ENCODE results near the gene DCLRE1B.
"Not testable (repeated sequence)": the region's sequence is repeated elsewhere in the genome, so short reads cannot be mapped to it uniquely, and the experiment has no call there.

Gene DCLRE1B

DNA sequence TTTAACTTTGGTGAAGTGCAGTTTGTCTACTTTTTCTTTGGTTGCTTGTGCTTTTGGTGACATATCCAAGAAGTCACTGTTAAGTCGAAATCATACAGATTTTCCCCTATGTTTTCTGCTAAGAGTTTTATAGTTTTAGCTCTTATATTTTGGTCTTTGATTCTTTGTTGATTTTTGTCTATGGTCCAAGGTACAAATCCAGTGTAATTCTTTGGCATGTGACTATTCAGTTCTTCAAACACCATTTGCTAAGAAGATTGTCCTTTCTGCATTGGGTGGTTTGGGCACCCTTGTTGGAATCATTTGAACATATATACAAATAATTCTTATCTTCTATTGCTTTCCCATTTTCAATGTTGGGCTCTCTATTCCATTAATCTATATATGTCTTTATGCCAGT lies 40.2 kb downstream of the DCLRE1B start:
- TF ChIP-seq, protein P1, sequence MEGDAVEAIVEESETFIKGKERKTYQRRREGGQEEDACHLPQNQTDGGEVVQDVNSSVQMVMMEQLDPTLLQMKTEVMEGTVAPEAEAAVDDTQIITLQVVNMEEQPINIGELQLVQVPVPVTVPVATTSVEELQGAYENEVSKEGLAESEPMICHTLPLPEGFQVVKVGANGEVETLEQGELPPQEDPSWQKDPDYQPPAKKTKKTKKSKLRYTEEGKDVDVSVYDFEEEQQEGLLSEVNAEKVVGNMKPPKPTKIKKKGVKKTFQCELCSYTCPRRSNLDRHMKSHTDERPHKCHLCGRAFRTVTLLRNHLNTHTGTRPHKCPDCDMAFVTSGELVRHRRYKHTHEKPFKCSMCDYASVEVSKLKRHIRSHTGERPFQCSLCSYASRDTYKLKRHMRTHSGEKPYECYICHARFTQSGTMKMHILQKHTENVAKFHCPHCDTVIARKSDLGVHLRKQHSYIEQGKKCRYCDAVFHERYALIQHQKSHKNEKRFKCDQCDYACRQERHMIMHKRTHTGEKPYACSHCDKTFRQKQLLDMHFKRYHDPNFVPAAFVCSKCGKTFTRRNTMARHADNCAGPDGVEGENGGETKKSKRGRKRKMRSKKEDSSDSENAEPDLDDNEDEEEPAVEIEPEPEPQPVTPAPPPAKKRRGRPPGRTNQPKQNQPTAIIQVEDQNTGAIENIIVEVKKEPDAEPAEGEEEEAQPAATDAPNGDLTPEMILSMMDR (IDR thresholded peaks at IDR 0.05; ENCODE audit: low read depth, low read length, missing control alignments) = no peak
- no peak overlapping the region for H3K4me3 ChIP-seq (replicated peaks; ENCODE audit: low read depth, low read length)
- DNase-seq (ENCODE audit: extremely low read depth, low read depth) = no peak

DNA sequence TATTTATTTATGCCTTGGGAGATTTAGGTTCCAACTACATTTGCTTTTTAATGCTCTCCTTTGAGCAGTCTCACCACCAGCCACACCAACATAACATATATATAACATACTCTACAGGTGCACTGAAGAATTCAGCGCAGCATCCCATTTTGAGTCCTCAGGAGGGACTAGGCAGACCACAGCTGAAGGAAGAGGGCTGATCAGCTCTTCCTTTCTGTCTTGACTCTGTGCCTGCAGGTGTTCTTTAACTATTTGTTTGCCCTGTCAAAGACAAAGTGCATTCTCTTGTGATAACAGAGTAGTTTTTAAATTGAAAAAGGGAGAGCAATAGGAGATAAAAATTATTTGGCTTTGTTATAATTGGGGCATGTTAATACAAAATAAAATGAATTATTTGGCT lies 41.0 kb downstream of the DCLRE1B start:
- no peak for DNase-seq (ENCODE audit: extremely low read depth, low read depth)
- no peak overlapping the region for H3K4me3 ChIP-seq (replicated peaks; ENCODE audit: low read depth, low read length)
- TF ChIP-seq, protein P1 (IDR thresholded peaks at IDR 0.05; ENCODE audit: low read depth, low read length, missing control alignments) = no peak

DNA sequence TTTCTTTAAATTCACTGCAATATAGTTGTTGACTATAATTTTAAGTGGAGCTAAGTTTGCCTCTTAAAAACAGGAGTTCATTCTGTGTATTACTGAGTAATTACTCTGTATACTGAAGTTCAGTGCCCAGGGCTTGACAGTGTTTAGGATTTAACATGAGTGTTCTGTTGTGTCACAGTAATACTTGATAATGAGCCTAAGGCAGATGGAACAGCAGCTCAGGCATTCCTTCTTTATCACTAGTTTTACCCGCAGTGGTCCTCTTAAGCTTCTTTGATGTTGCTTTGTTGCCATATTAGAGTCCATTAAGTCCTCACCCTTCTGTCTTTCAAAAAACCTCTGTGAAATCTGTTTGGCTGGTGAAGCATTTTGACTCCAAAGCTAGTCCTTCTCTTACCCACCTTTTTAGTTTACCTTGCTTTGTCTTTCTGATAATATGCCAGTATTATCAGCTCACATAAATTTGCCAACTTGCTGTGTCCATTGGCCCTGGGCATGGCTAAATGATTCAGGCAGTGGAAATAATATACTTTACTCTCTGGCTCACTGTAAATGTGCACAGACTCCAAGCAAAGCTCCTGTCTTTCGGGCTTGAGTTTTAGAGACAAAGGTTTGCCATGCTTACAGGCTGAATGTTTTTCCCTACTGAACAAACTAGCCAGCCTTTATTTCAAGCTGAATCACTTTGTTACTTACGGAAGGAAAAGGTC lies 41.7 kb downstream of the DCLRE1B start:
- TF ChIP-seq, protein P1 (IDR thresholded peaks at IDR 0.05; ENCODE audit: low read depth, low read length, missing control alignments) = no peak
- DNase-seq (ENCODE audit: extremely low read depth, low read depth) = no peak
- H3K4me3 ChIP-seq (replicated peaks; ENCODE audit: low read depth, low read length) = no peak overlapping the region

DNA sequence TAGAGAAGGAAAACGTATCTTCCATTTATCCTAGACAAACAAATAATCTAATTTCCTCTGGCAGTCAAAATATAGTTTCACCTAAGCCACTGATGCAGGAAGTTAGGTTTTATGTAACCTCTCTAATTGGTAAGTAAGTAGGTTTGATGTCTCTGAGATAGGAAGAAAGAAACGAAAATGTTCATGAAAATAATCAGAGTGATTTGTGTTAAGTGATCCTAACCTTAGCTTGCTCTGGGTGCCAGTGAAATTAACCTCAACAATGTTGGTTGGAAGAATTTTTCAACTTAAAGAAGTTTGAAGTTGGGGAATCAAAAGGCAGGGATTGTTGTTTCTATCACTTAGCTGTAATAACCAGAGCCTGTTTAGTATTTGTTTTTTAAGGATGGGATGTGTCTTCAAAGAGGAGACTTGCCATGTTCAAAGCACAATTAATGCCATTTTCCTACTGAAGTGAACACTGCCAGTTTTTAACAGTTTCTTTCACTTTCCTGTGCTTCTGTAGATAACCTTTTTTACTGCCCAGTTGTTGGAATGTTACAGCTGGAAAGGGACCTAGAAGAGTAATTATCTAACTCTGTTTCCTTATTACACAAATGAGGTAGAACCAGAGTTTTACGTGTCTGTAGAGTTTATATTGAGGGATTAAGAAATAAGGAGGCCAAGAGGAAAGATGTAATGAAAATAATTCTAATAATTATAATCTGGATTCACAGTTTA lies 42.4 kb downstream of the DCLRE1B start:
- TF ChIP-seq, protein P1 (IDR thresholded peaks at IDR 0.05; ENCODE audit: low read depth, low read length, missing control alignments) = no peak
- DNase-seq (ENCODE audit: extremely low read depth, low read depth) = no peak
- H3K4me3 ChIP-seq (replicated peaks; ENCODE audit: low read depth, low read length) = no peak overlapping the region

- DNase-seq (ENCODE audit: extremely low read depth, low read depth); H3K4me3 ChIP-seq (replicated peaks; ENCODE audit: low read depth, low read length): not testable (repeated sequence)
Measured at GRCh38 chr1:113948151-113948550, 43.0 kb downstream of the DCLRE1B start.

DNA sequence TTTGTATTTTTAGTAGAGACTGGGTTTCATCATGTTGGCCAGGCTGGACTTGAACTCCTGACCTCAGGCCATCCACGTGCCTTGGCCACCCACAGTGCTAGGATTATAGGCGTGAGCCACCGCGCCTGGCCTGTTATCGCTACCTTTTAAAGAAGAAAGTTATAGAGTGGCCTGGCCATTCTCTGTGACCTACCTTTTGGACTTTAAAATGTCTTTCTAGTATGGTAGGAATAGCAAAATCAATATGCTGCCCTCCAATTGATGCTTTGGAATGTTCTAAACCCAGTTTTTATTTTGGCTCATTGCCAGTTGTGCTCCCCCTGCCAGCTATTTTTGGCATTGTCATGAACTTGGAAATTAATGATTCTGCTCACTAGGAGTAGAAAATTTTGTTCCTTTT lies 43.9 kb downstream of the DCLRE1B start:
- DNase-seq (ENCODE audit: extremely low read depth, low read depth) = no peak
- TF ChIP-seq, protein P1 (IDR thresholded peaks at IDR 0.05; ENCODE audit: low read depth, low read length, missing control alignments) = peak; percentile 34
- no peak overlapping the region for H3K4me3 ChIP-seq (replicated peaks; ENCODE audit: low read depth, low read length)

DNA sequence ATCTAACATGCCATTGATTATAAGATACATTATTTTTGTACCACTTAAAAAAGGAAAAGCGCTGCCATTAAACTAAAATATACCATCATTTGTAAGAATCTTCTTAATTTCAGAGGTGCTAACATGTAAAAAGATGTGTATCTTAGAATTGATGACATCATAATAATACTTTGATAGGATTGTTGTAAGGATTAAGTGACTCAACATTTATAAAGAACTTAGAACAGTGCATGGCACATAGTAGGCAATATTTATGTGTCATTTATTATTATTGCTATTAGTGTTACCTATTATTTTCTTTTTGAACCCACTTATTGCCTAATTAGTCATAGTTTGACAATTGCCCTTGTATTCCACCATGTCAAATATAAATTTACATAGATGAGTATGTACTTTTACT lies 45.8 kb downstream of the DCLRE1B start:
- H3K4me3 ChIP-seq (replicated peaks; ENCODE audit: low read depth, low read length) = no peak overlapping the region
- TF ChIP-seq, protein P1 (IDR thresholded peaks at IDR 0.05; ENCODE audit: low read depth, low read length, missing control alignments) = no peak
- DNase-seq (ENCODE audit: extremely low read depth, low read depth) = no peak
